HepG2 (cell line): ENCODE measurements around the gene HPCAL1. TPM values are rescaled to one million over a fixed set of nuclear protein-coding genes. Genes with fewer than 3 reads are reported as not detected.

Experiments used
- MAFF ChIP-seq: IDR thresholded peaks from 2 replicates; pipeline ENCODE4 v1.6.1; 2011; ENCODE audit warnings: low read depth, low read length, improper control_type of control experiment
- NR2F6 ChIP-seq, 2 experiments: IDR thresholded peaks; 2 replicates each; pipeline ENCODE4 v1.6.1; 2016; ENCODE audit warnings: antibody characterized with exemption in 1 of 2, mild to moderate bottlenecking in 1 of 2
- PHF8 ChIP-seq: sonication (generic); formaldehyde crosslinking; IDR thresholded peaks from 2 replicates; pipeline ENCODE4 v1.5.0; 2020; ENCODE audit warnings: missing genetic modification reagents
- RAD21 ChIP-seq: fragments of 450-650 bp; formaldehyde crosslinking; IDR thresholded peaks from 2 replicates; pipeline ENCODE4 v1.5.0; 2020; ENCODE audit warnings: mild to moderate bottlenecking
- SRY ChIP-seq: sonication (generic); formaldehyde crosslinking; IDR thresholded peaks from 2 replicates; pipeline ENCODE4 v1.8.0; 2022; ENCODE audit warnings: mild to moderate bottlenecking, missing genetic modification reagents
- TBL1XR1 ChIP-seq: fragments of 150-350 bp; IDR thresholded peaks from 2 replicates; pipeline ENCODE4 v1.6.1; 2014; ENCODE audit warnings: borderline replicate concordance, low read length; ENCODE audit not compliant: partially characterized antibody
- THAP11 ChIP-seq: IDR thresholded peaks from 2 replicates; pipeline ENCODE4 v1.6.1; 2016; ENCODE audit warnings: missing biosample characterization, missing genetic modification reagents
- ZBTB3 ChIP-seq: sonication (generic); formaldehyde crosslinking; IDR thresholded peaks from 2 replicates; pipeline ENCODE4 v1.4.0; 2020; ENCODE audit warnings: low read depth, mild to moderate bottlenecking, moderate library complexity, missing genetic modification reagents, borderline replicate concordance
- ZBTB8A ChIP-seq: sonication (generic); formaldehyde crosslinking; IDR thresholded peaks from 2 replicates; pipeline ENCODE4 v1.4.0; 2020; ENCODE audit warnings: mild to moderate bottlenecking, low read depth, missing genetic modification reagents, borderline replicate concordance
- ZIK1 ChIP-seq: sonication (generic); formaldehyde crosslinking; IDR thresholded peaks from 2 replicates; pipeline ENCODE4 v1.5.0; 2020; ENCODE audit warnings: mild to moderate bottlenecking, low read depth, missing genetic modification reagents, borderline replicate concordance
- ZNF124 ChIP-seq: sonication (generic); formaldehyde crosslinking; IDR thresholded peaks from 2 replicates; pipeline ENCODE4 v1.4.0; 2020; ENCODE audit warnings: missing genetic modification reagents
- ZNF235 ChIP-seq: sonication (generic); formaldehyde crosslinking; IDR thresholded peaks from 2 replicates; pipeline ENCODE4 v1.8.1; 2023; ENCODE audit warnings: mild to moderate bottlenecking, missing genetic modification reagents, borderline replicate concordance
- ZNF335 ChIP-seq: sonication (generic); formaldehyde crosslinking; IDR thresholded peaks from 2 replicates; pipeline ENCODE4 v1.4.0; 2020; ENCODE audit warnings: missing genetic modification reagents
- ZNF362 ChIP-seq: sonication (generic); formaldehyde crosslinking; IDR thresholded peaks from 2 replicates; pipeline ENCODE4 v1.4.0; 2020; ENCODE audit warnings: missing genetic modification reagents, mild to moderate bottlenecking, borderline replicate concordance
- ZNF691 ChIP-seq: sonication (generic); formaldehyde crosslinking; IDR thresholded peaks from 2 replicates; pipeline ENCODE4 v1.4.0; 2020; ENCODE audit warnings: missing genetic modification reagents, low read depth, mild to moderate bottlenecking, borderline replicate concordance
- ZSCAN5A ChIP-seq: sonication (generic); formaldehyde crosslinking; IDR thresholded peaks from 2 replicates; pipeline ENCODE4 v1.8.0; 2022; ENCODE audit warnings: mild to moderate bottlenecking, missing genetic modification reagents, borderline replicate concordance
- polyA plus RNA-seq, 8 experiments: library from polyadenylated mRNA; depleted of rRNA in 3 of 8; stranded (reverse) in 7 of 8; unstranded in 1 of 8; fragments of >200 nt; fragmentation: Illumina TruSeq in 4 of 8; extraction: Trizol in 4 of 8; gene quantifications; 2 replicates each; pipeline versions ENCODE4 v1.2.1 to v1.2.3, GENCODE V29; 2011 to 2016; ENCODE audit warnings: low read depth in 4 of 8, missing spikeins in 1 of 8, mixed read lengths in 1 of 8; ENCODE audit not compliant: insufficient read depth in 1 of 8
- total RNA-seq, 5 experiments: library from RNA; depleted of rRNA; stranded (reverse); fragments of >200 nt; fragmentation: Illumina TruSeq; extraction: Trizol; gene quantifications; 2 replicates each; pipeline ENCODE4 v1.2.3, GENCODE V29; 2016; ENCODE audit warnings: low read depth in 1 of 5
- TF ChIP-seq, protein P1 (sequence below): IDR thresholded peaks from 2 replicates; pipeline ENCODE4 v1.4.0; 2020; ENCODE audit warnings: mild to moderate bottlenecking, missing genetic modification reagents
- TF ChIP-seq, protein P2 (sequence below): sonication (generic); formaldehyde crosslinking; conservative IDR thresholded peaks from 2 replicates; pipeline ENCODE4 v1.8.0; 2022; ENCODE audit warnings: mild to moderate bottlenecking, moderate library complexity, missing genetic modification reagents

The HPCAL1 gene
- total and polyA plus RNA-seq, 2 of the 13 experiments (the other 11 are each of a cell fraction or from before 2014, with no cell fraction given) = 29.5 to 29.9 TPM

DNA sequence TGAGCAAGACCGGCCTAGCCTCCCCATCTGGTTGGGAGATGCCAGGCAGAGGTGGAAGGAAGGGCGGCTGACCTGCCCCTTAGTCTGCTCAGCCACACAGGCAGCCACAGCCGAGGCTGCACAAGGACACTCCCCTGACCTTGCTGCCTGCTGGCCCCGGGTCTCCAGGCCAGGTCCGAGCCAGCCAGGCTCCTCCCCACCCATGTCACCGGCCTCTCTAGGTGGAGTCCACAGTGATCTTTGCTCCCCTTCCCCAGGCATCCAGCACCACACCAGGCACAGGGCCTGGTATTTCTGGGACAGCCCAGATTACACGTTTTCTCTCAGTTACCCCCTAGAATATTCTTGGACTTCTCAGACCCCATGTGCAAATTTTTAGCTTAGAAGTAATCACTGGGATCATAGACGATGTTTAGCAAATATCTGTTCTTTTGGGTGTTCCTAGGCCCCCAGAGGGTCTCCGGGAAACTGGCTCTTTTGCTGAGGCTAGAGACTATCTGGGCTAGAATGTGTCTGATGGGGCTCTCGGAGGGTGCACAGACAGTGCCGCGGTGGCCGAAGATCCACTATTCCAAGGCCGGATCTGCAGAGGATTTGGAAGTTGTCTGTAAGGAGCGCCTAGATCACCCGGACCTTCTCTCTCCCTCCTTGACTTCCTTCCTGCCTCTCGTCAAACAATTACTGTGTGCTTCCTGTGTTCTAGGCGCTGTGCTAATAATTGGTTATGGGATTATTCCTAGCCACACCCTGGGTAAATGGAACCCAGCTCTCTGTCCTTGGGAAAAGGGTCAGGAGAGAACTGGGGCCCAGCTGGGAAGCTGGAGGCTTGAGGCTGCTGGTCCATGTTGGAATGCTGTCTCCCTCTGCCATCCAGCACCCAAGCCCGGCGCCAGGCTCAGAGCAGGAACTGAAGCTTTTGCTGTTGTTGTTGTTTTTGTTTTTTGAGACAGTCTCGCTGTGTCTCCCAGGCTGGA lies 98.6 kb downstream of the HPCAL1 start (continued):
- TF ChIP-seq, protein P1, sequence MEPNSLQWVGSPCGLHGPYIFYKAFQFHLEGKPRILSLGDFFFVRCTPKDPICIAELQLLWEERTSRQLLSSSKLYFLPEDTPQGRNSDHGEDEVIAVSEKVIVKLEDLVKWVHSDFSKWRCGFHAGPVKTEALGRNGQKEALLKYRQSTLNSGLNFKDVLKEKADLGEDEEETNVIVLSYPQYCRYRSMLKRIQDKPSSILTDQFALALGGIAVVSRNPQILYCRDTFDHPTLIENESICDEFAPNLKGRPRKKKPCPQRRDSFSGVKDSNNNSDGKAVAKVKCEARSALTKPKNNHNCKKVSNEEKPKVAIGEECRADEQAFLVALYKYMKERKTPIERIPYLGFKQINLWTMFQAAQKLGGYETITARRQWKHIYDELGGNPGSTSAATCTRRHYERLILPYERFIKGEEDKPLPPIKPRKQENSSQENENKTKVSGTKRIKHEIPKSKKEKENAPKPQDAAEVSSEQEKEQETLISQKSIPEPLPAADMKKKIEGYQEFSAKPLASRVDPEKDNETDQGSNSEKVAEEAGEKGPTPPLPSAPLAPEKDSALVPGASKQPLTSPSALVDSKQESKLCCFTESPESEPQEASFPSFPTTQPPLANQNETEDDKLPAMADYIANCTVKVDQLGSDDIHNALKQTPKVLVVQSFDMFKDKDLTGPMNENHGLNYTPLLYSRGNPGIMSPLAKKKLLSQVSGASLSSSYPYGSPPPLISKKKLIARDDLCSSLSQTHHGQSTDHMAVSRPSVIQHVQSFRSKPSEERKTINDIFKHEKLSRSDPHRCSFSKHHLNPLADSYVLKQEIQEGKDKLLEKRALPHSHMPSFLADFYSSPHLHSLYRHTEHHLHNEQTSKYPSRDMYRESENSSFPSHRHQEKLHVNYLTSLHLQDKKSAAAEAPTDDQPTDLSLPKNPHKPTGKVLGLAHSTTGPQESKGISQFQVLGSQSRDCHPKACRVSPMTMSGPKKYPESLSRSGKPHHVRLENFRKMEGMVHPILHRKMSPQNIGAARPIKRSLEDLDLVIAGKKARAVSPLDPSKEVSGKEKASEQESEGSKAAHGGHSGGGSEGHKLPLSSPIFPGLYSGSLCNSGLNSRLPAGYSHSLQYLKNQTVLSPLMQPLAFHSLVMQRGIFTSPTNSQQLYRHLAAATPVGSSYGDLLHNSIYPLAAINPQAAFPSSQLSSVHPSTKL = peak; percentile 75
- TF ChIP-seq ZSCAN5A (no peak), RAD21 (CRISPR knock-in tag) (peak; percentile 37; the same call in 1 of the 2 replicates), ZBTB8A (0 out of 2 replicates have a peak, but pooled peaks have one; percentile 1), NR2F6 (IDR thresholded peaks at IDR 0.05) (peak; percentile 70), NR2F6 (CRISPR knock-in tag; IDR thresholded peaks at IDR 0.05) (peak; percentile 90), ZNF691 (CRISPR knock-in tag) (0 out of 2 replicates have a peak, but pooled peaks have one; percentile 24), THAP11 (peak; percentile 54; the same call in 1 of the 2 replicates), ZNF335 (peak; percentile 76; the same call in 1 of the 2 replicates), ZNF235 (CRISPR knock-in tag) (0 out of 2 replicates have a peak, but pooled peaks have one; percentile 29), ZBTB3 (CRISPR knock-in tag) (0 out of 2 replicates have a peak, but pooled peaks have one; percentile 36), ZIK1 (no peak), ZNF124 (CRISPR knock-in tag) (0 out of 2 replicates have a peak, but pooled peaks have one; percentile 61), PHF8 (CRISPR knock-in tag) (peak; percentile 49; the same call in 1 of the 2 replicates), ZNF362 (CRISPR knock-in tag) (no peak), MAFF (no peak), SRY (CRISPR knock-in tag) (no peak), TBL1XR1 (peak; percentile 18)
- TF ChIP-seq, protein P2, sequence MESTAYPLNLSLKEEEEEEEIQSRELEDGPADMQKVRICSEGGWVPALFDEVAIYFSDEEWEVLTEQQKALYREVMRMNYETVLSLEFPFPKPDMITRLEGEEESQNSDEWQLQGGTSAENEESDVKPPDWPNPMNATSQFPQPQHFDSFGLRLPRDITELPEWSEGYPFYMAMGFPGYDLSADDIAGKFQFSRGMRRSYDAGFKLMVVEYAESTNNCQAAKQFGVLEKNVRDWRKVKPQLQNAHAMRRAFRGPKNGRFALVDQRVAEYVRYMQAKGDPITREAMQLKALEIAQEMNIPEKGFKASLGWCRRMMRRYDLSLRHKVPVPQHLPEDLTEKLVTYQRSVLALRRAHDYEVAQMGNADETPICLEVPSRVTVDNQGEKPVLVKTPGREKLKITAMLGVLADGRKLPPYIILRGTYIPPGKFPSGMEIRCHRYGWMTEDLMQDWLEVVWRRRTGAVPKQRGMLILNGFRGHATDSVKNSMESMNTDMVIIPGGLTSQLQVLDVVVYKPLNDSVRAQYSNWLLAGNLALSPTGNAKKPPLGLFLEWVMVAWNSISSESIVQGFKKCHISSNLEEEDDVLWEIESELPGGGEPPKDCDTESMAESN (CRISPR knock-in tag) = peak; percentile 32; the same call in 1 of the 2 replicates
